ENCODE measurements around the gene HDGF.

DNA sequence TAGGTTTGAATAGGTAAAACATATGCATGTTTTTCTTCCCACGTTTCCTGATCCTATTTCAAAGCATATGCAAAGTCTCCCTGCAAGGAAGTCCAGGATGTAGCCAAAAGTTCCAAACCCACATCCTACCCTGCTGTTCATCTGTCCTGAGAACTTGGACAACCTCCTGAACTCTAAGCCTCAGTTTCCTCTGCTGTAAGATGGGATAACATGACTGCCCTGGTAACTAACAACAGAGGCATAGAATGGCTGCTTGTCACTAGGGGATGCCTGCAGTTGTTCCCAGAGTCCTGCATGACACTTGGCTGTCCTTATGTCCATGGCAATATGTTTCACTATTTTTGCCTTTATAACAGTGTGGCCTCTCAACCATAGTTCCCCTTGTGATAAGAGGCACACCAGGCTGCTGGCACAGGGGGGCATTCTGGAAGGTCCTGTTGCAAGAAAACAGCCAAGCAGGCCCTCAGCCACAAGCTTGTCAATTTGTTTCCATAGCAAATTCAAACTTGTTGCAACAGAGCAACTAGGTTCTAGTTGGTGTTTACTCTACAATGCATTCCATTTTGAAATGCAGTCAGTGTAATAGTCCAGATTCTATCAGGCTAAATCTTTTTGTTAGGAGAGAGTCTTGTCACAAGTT is 1.5 kb upstream of the HDGF start:
- no peak for TF ChIP-seq POLR2A (IDR thresholded peaks at IDR 0.05)
- TF ChIP-seq, protein P1, sequence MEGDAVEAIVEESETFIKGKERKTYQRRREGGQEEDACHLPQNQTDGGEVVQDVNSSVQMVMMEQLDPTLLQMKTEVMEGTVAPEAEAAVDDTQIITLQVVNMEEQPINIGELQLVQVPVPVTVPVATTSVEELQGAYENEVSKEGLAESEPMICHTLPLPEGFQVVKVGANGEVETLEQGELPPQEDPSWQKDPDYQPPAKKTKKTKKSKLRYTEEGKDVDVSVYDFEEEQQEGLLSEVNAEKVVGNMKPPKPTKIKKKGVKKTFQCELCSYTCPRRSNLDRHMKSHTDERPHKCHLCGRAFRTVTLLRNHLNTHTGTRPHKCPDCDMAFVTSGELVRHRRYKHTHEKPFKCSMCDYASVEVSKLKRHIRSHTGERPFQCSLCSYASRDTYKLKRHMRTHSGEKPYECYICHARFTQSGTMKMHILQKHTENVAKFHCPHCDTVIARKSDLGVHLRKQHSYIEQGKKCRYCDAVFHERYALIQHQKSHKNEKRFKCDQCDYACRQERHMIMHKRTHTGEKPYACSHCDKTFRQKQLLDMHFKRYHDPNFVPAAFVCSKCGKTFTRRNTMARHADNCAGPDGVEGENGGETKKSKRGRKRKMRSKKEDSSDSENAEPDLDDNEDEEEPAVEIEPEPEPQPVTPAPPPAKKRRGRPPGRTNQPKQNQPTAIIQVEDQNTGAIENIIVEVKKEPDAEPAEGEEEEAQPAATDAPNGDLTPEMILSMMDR (IDR thresholded peaks at IDR 0.05) = no peak

All from lower leg skin (tissue), 3 donors.